Tongue (tissue), 2 donors: ENCODE data around the gene NF1. TPM values are rescaled to one million over a fixed set of nuclear protein-coding genes. Genes with fewer than 3 reads are reported as not detected.
A peak's percentile ranks its signal among the peaks of the same experiment; 100 is the strongest.
"Not testable (repeated sequence)": the region's sequence is repeated elsewhere in the genome, so short reads cannot be mapped to it uniquely, and the experiment has no call there.

Experiments
- DNase-seq: peaks from one replicate; pipeline ENCODE4 v3.0.0-alpha.2; 2015
- total RNA-seq: library from RNA; depleted of rRNA; stranded (reverse); fragments of >200 nt; gene quantifications from one replicate; pipeline ENCODE4 v1.2.3, GENCODE V29; 2014

The NF1 gene
- total RNA-seq, 1 donor from 2014 or later: 106 TPM

DNA sequence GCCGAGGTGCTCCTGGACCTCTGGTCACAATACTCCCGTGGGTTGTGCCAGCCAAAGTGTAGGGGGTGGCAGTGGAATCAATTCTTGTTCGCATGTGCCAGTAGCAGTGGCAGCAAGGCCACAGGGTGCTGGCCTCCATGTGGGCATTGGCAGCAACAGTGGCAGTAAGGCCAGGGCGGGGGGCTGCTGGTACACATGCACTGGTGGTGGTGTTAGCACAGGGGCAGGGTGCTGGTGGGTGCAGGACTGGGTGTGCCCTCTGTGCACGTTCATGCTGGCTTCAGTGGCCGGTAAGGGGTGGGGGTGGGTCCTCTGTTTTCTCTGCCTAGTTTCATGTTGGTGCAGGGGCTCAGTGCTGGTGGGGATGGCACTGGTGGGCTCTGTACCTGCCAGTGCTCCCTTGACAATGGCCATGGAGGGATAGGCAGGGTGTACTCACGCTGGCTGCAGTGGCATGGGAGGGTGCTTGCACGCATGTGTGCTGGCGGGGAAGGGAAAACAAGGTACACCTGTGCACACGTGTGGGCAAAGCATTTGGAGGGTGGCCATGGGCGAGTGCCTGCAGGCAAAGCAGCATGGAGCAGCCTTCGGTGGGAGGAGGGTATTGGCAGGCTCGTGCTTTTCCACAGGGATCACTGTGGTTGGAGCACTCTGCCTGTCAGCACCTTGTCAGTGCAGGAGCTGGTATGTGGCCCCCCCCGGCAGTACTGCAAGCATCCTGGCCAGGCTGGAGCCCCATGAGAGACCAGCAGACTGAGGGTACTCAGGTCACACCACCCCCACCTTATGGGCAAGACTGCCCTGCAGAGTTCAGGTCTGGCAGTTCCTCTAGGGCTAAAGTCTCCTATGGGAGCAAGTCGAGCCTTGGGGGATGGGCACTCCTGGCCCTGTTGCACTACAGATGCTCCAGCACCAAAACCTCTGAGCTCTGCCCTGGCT is 35.8 kb downstream of the NF1 start:
- no peak for DNase-seq

DNA sequence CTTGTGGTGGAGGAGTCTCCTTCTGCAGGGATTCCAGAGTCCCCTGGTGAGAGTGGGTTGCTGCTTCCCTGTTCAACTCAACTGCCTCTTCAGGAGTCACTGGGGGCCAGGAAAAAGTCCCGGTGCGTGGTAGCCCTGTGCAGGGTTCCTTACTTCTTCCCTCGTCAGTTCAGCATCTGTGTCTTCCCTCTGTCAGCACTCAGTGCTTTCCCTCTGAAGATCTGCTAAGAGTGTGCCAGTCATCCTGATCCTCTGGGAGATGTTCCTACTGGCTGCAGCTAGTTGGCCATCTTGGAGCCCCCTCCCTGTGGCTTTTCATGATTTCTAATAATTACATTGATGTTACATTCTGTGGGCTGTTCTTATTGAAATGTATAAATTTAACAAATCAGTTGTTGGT is 36.5 kb downstream of the NF1 start:
- no peak for DNase-seq

DNA sequence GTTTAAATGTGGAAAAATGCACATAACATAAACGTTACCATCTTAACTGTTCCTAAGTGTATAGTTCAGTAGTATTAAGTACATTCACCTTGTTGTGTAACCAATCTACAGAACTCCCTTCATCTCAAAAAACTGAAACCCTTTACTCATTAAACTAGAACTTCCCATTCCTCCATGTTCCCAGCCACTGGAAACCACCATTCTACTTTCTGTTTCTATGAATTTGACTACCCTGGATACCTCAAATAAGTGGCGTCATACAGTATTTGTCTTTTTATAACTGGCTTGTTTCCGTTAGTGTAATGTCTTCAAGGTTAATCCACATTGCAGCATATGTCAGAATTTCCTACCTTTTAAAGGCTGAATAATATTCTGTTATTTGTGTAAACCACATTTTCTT is 38.2 kb downstream of the NF1 start:
- DNase-seq: no peak

DNA sequence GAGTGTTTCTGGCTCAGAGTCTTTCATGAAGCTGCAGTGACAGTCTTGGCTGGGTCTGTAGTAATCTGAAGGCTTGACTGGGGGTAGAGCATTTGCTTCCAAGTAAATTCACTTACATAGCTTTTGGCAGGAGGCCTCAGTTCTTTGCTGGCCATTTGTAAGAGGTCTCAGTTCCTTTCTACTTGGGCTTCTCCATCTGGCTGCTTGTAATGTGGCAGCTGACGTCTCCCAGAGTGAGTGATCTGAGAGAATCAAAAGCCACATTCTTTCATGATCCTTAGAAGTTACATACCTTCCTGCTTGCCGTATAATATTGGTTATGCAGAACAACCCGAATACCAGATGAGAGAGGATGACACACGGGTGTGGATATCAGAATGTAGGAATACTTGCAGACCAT is 39.8 kb downstream of the NF1 start:
- DNase-seq: peak; percentile 39

DNA sequence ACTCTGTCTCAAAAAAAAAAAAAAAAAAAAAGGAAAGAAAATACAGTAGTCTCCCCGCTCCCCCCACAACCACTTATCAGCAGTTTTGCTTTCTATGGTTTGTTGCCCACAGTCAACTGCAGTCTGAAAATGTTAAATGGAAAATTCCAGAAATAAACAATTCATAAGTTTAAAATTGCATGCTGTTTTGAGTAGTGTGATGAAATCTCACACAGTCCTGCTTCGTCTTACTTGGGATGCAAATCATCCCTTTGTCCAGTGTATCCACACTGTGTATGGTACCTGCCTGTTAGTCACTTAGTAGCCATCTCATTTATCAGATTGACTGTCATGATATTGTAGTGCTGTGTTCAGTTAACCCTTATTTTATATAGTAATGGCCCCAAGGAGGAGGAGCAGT is 41.5 kb downstream of the NF1 start:
- no peak for DNase-seq

DNA sequence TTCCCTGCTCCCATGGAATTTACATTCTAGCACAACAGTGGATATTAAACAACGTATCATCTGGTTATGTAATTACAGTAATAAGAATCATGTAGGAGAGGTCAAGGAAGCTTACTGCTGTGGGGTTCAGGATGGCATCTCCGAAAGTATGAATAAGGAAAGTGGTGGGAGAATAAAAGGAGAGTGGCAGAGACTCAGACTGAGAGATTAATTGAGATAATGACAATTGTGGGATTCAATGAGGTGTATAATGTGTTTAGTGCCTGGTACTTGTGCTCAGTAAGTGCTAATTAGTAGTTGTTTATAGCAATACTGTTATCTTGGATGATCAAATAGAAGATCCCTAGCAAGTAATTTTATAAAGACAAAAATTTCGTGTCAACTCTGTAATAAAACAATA is 45.3 kb downstream of the NF1 start:
- DNase-seq: no peak

DNA sequence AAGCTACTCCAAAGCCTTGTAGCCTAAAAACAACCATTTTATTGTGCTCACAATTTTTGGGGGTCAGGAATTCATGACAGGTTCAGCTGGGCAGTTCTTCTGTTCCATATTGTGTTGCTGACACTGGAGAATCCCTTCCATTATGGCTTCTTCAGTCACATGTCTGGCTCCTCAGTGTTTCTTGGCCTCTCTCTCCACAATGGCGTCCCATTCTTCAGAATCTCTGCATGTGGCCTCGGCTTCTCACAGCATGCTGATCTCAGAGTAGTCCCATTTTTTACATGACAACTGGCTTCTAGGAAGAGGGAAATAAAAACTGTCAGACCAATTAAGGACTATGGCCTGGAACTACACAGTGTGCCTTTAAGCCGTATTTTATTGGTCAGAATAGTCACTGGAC is 49.7 kb downstream of the NF1 start:
- no peak for DNase-seq

DNA sequence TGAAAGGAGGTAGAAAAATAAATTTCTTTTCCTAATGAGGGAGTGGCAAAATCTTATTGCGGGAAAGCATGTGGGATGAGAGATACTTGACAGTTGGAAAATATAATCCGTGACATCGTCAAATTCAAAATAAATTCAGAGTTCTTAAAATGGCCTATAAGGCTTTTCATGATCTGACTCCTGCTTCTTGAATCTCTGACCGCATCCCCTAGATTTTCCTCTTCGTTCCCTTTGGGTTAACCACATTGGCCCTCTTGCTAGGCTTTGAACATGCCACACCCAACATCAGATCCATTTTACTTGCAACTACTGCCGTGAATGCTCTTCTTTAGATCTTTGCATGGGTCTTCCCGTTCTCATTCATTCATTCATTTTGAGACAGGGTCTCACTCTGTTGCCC is 50.1 kb downstream of the NF1 start:
- no peak for DNase-seq

DNA sequence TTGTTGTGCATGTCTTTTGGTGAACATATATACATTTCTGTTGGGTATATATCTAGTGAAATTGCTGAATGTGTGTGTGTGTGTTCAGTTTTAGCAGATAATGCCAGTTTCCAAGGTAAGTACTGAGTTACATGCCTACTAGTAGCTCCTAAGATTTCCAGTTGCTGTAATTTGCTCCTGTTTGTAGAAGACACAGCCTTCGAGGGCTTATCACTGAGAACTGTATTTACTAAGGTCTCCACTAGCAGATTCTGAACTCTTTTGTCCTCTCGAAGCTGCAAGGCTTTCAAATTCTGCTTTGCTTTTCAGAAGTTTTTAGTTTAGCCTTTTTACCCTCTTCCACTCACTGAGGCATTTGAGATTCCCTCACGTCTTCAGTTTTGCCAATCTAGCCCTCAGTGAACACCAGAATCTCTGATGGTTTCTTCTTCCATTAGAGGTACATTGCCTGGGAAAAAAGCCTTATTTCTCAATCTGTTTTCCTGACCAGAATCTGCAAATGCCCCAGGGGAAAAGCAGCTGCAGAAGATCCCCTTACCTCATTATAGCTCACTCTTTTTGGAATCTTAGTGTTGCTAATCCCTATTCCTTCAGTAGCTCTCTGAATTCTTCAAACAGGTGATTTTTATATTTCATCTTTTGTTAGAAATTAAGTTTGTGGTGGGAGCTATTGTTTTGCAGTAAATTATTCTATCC is 52.9 kb downstream of the NF1 start:
- DNase-seq: no peak

DNA sequence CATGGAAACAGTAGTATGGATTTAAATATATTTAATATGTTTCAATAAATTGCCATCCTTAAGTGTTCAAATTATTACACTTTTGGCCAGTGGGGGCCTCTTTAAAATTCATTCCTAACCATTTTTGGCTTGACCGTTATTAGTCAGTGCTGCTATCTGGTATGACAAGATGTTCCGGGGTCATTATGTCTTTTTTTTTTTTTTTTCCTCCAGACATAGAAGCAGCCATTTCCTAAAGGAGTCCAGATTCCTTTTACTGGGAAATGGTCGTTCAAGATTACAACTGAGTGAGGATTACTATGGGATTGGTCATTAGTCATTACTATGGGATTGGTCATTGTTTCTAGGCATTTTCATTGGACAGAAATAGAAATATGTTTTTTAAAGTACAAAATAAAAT is 53.4 kb downstream of the NF1 start:
- DNase-seq: no peak

DNA sequence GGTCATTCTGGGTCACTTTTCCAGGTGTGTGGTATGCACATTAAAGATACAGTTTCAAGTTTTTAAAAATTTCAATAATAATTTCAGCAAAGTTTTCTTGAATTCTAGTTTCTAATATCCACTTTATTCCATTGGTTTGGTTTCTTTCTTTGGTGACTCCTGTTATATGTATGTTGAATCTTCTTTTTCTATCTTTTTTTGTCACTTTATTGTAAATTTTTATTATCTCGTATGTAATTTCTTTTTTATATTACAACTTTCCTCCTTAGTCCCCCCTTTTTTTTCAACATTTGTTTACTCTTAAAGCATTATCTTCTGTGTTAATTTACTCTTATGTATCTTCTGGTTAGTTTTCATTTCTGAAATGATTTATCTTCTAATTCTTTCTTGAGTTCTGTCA is 57.5 kb downstream of the NF1 start:
- no peak for DNase-seq

DNA sequence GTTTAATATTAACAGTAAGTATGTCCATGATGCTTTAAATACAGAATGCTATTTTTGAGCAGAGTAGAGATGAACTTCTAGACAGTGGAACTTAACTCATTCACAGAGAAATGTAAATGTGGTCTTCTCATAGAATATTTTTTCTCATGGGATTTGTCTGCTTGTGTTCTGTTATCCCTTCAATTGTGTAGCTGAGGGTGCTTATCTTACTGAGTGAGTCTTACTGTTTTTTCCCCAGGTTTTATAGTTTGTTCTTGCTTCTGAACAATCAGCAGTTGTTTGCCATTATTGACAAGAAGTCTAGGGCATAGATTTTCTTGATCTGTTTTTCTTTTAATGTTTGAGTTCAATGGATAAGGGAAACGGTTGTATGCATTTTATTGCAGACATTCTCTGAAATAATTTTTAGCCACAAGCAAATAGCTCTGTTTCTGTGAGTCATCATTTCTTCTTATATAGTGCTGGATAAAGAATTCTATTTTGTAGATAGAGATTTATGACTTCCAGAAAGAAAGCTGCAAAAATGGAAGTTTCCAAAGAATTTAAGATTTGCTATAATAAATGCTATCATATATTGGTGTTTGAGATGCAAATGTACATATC is 60.5 kb downstream of the NF1 start:
- no peak for DNase-seq

DNA sequence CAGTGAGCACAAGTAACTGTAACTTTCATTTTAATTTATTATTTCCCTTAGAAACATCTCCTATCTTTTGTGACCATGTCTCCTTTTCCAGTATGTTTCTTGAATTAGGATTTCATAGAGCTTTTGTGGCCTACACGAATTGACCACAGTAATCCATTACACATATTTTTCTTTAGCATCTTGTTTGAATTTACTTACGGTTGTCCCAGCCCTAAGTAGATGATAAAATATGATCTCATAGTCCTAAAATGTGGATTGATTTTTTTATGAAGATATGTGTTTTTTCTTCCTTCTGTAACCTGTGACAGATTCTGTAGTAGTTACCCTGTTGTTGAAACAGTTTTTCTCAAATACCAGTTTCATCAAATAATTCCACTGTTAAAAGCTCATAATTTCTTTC is 61.5 kb downstream of the NF1 start:
- DNase-seq: no peak

DNA sequence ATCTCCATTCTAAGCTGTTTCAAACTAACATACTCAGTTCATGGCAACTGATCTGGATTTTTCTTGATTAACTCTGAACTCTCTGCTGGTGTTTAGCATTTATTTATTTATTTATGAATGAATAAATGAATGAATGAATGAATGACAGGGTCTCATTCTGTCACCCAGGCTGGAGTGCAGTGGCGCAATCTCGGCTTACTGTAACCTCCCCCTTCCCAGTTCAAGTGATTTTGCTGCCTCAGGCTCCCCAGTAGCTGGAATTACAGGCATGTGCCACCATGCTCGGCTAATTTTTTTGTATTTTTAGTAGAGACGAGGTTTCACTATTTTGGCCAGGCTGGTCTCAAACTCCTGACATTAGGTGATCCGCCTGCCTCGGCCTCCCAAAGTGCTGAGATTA is 62.1 kb downstream of the NF1 start:
- not testable (repeated sequence) for DNase-seq

DNA sequence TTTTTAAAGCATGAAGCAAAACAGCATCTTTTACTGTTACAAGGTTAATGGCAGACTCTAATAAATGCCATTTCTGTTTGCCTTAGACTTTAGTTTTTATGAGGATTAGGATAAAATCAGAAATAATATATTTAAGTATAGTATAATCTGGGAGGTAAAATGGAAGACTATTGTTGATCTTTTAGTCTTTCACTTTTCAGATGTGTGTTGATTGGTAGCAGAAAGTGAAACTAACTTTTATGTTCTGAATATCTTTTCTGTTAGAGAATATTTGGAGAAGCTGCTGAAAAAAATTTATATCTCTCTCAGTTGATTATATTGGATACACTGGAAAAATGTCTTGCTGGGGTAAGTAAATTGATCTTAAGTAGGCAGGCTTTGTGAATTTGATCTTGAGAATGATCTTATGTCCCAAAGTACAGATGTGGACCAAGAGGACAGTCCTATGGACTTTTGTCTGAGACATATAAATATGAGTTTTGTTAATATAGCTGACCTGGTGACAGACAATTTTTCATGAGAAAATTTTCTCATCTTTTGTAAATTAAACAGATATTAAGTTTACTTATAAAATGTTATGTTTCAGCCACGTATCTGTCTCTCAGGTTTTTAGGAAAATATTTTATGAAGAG is 64.1 kb downstream of the NF1 start:
- no peak for DNase-seq

DNA sequence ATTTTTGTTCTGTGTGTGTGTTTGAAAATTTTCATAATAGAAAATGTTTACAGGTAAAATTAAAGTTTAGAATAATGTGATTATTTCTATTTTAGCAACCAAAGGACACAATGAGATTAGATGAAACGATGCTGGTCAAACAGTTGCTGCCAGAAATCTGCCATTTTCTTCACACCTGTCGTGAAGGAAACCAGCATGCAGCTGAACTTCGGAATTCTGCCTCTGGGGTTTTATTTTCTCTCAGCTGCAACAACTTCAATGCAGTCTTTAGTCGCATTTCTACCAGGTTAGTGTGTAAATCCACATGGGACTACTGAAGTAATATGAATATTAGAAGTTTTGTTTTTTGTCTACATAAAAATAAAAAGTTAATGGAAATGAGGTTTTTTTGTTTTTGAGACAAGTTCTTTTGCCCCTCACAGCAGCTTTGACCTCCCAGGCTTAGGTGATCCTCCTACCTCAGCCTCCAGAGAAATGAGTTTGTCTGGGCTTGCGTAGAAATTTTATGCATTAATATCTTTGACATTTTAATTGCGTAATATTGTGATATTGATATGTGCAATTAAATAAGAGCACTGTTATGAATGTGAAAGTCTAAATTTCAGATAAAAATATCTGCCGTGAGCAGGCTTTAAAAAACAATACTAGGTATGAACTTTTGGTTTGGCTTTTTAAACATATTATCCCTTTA is 68.5 kb downstream of the NF1 start:
- DNase-seq: no peak

DNA sequence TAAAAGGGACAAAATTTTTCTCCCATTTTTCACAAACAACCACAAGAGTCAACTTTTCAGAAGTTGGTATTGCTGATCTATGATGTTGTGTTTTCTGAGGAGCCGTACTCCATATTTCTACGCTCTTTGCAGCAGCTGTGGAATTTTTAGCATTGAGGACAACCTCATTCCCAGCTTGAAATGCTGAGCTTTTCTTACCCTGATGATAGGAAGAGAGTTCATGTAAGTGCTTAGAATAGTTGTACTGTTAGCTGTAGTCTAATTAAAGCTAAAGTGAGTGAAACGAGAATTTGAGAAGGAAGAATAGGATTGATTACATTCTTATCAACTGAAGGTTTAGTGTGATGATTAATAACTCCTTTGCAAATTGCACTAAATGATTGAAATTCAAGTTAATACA is 72.3 kb downstream of the NF1 start:
- peak; percentile 2 for DNase-seq

DNA sequence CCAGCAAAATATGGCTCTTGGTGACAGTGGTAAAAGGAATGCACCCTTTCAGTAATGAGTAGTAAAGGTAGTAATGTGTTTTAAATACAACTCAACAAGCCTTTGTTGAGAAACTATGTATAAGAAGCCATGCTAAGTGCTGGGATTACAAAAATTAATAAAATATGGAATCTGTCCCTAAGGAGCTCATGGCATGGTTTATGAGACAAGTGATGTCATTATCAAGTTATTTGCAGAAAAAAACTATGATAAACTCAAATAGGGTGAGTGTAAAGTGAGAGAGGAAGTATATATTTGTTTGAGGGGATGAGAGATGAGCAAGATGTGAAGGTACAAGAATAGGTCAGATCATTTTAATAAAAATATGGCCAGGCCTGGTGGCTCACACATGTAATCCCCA is 76.9 kb downstream of the NF1 start:
- DNase-seq: no peak

DNA sequence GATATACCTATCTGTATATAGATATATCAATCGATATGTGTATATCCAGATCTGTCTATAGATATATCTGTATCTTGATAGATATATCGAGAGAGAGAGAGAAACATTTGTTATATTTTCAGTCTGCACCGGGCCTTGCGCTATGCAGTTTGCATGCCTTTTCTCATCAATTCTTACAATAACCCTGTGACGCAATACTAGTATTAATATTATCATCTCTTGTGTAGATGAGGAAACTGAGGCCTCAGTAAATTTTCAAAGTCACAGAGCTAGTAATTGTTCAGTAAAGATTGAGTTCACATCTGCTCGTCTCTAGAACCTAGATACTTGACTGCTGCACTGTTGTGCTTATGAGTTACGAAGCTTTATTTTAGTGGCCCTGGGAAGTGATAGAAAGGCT is 77.6 kb downstream of the NF1 start:
- no peak for DNase-seq

DNA sequence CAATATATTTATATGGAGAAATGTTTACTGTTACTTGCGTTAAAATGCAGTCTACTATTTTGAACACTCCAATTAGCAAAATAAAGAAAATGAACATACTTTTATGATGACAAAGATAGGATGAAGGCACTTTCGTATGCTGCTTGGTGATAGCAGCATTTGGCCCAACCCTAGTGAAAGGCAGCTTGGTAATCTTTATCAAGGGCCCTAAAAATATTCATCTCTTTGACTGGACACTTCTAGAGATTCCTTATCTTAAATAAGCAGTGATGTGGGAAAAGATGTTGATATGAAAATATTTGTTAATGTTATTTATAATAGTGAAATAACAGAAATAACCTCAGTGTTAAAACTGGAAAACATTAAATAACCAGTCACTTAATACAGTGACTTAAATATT is 79.4 kb downstream of the NF1 start:
- DNase-seq: no peak

DNA sequence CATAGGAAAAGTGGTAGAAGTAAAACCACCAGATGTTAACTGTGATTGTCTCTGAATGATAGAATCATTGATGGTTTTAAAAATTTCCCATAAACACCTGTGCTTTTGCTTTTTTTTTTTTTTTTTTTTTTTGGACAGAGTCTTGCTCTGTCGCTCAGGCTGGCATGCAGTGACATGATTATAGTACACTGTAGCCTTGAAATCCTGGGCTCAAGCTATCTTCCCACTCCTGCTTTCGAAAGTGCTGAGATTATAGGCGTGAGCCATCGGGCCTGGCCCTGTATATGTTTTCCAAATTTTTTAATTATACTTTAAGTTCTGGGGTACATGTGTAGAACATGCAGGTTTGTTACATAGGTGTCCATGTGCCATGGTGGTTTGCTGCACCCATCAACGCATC is 80.5 kb downstream of the NF1 start:
- DNase-seq: no peak

DNA sequence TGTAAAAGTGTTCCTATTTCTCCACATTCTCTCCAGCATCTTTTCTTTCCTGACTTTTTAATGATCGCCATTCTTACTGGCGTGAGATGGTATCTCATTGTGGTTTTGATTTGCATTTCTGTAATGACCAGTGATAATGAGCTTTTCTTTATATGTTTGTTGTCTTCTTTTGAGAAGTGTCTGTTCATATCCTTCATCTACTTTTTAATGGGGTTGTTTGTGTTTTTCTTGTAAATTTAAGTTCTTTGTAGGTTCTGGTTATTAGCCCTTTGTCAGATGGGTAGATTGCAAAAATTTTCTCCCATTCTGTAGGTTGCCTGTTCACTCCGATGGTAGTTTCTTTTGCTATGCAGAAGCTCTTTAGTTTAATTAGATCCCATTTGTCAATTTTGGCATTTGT is 81.4 kb downstream of the NF1 start:
- DNase-seq: not testable (repeated sequence)
